Liver (tissue), 9 donors: ENCODE data around the gene ZNF518B. TPM values are rescaled to one million over a fixed set of nuclear protein-coding genes. Genes with fewer than 3 reads are reported as not detected.

Experiments
- DNase-seq: peaks from one replicate; pipeline ENCODE4 v3.0.0-alpha.2; 2017; ENCODE audit warnings: low spot score
- H3K27ac ChIP-seq, 2 donors: one replicate each; pipeline ENCODE4 v1.7.0; 2013; ENCODE audit warnings: inconsistent platforms in 2 of 2, low read length in 2 of 2, control low read depth in 1 of 2, low read depth in 1 of 2, mild to moderate bottlenecking in 1 of 2
- H3K27me3 ChIP-seq, 4 donors: one replicate each; pipeline versions ENCODE4 v1.6.1 to v1.7.0; 2013; ENCODE audit warnings: low read length in 3 of 4, inconsistent platforms in 1 of 4, mild to moderate bottlenecking in 1 of 4, moderate library complexity in 1 of 4; ENCODE audit not compliant: control insufficient read depth in 4 of 4, insufficient read depth in 4 of 4
- H3K36me3 ChIP-seq, 4 donors: one replicate each; pipeline versions ENCODE4 v1.6.1 to v1.7.0; 2013; ENCODE audit warnings: low read length in 3 of 4, mild to moderate bottlenecking in 3 of 4, low read depth in 1 of 4, moderate library complexity in 1 of 4; ENCODE audit not compliant: control insufficient read depth in 4 of 4, insufficient read depth in 3 of 4
- H3K4me1 ChIP-seq, 4 donors: one replicate each; pipeline versions ENCODE4 v1.6.1 to v1.7.0; 2013; ENCODE audit warnings: low read length in 3 of 4, mild to moderate bottlenecking in 3 of 4, moderate library complexity in 1 of 4; ENCODE audit not compliant: control insufficient read depth in 4 of 4, insufficient read depth in 4 of 4
- H3K4me3 ChIP-seq, 3 donors: one replicate each; pipeline versions ENCODE4 v1.6.1 to v1.7.0; 2013; ENCODE audit warnings: low read length in 3 of 3, control low read depth in 1 of 3, low read depth in 1 of 3, mild to moderate bottlenecking in 1 of 3
- H3K9ac ChIP-seq, 2 donors: one replicate each; pipeline ENCODE4 v1.7.0; 2013; ENCODE audit warnings: low read length in 2 of 2, mild to moderate bottlenecking in 2 of 2, moderate library complexity in 2 of 2, control low read depth in 1 of 2, low read depth in 1 of 2
- H3K9me3 ChIP-seq, 4 donors: one replicate each; pipeline versions ENCODE4 v1.6.1 to v1.7.0; 2013; ENCODE audit warnings: low read length in 3 of 4; ENCODE audit not compliant: control insufficient read depth in 4 of 4
- FOXA2 ChIP-seq: IDR thresholded peaks from 2 replicates; pipeline ENCODE4 v1.6.1; 2016; ENCODE audit warnings: antibody characterized with exemption
- GABPA ChIP-seq, 2 donors: IDR thresholded peaks in 1 of 2; conservative IDR thresholded peaks in 1 of 2; 2 replicates each; pipeline ENCODE4 v1.6.1; 2016; ENCODE audit warnings: antibody characterized with exemption in 2 of 2, mild to moderate bottlenecking in 1 of 2, moderate library complexity in 1 of 2
- HNF4G ChIP-seq: IDR thresholded peaks from 2 replicates; pipeline ENCODE4 v1.6.1; 2016; ENCODE audit warnings: antibody characterized with exemption
- RAD21 ChIP-seq, 2 donors: IDR thresholded peaks; 2 replicates each; pipeline ENCODE4 v1.6.1; 2016; ENCODE audit warnings: antibody characterized with exemption in 2 of 2, mild to moderate bottlenecking in 2 of 2
- RXRA ChIP-seq, 2 donors: IDR thresholded peaks; 2 replicates each; pipeline ENCODE4 v1.6.1; 2017 to 2018; ENCODE audit warnings: antibody characterized with exemption in 2 of 2, mild to moderate bottlenecking in 1 of 2
- YY1 ChIP-seq: IDR thresholded peaks from 2 replicates; pipeline ENCODE4 v1.6.1; 2016; ENCODE audit warnings: antibody characterized with exemption, mild to moderate bottlenecking
- WGBS: extraction: QIAGEN DNeasy Blood & Tissue Kit; methylation state at CpG from one replicate; pipeline ENCODE4 v1.1.7; 2013; 5-methylcytosine and 5-hydroxymethylcytosine counted together
- polyA plus RNA-seq, 2 donors: library from polyadenylated mRNA; stranded (reverse) in 1 of 2; unstranded in 1 of 2; fragments of 200-250 nt in 1 of 2; fragments of >200 nt in 1 of 2; fragmentation: Nextera tagmentation in 1 of 2; extraction: Ambion mirVana in 1 of 2; gene quantifications; one replicate each; pipeline versions ENCODE4 v1.2.1 to v1.2.3, GENCODE V29; 2013 to 2015
- total RNA-seq, 2 donors: library from RNA; depleted of rRNA; stranded (reverse); fragments of >200 nt; gene quantifications; one replicate each; pipeline ENCODE4 v1.2.3, GENCODE V29; 2014
- TF ChIP-seq, protein P1 (sequence below): IDR thresholded peaks from 2 replicates; pipeline ENCODE4 v1.6.1; 2016; ENCODE audit warnings: antibody characterized with exemption, mild to moderate bottlenecking
- TF ChIP-seq, protein P2 (sequence below): IDR thresholded peaks from 2 replicates; pipeline ENCODE4 v1.6.1; 2016; ENCODE audit warnings: antibody characterized with exemption
- TF ChIP-seq, protein P3 (sequence below): IDR thresholded peaks from 2 replicates; pipeline ENCODE4 v1.6.1; 2016; ENCODE audit warnings: antibody characterized with exemption
- donor health status: healthy.
- donor health status: healthy.
- donor health status: healthy.
- donor health status: healthy.
- donor health status: healthy.

Gene ZNF518B
- total and polyA plus RNA-seq, 4 donors, result 1.4 to 15.0 (median 6.9) TPM

DNA sequence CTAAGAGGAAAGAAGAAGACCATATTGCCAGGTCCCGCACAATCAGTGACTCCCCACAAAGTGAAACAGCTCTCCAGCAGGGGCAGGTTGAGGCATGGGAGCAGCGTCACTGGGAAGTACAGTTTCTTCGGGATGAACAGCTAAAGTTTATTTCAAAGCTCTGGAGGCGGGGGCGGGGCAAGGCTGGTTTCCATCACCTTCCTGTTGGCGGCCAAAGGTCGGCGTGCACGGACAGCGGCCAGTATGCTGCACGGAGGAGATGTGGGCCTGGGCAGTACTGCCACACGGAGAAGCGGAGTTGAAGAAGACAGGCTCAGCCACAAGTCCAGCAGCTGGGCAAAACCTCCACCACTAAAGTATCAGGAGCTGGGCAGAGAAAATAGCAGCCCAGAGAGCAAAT is 951 bp upstream of the ZNF518B start (continued):
- TF ChIP-seq, protein P1, sequence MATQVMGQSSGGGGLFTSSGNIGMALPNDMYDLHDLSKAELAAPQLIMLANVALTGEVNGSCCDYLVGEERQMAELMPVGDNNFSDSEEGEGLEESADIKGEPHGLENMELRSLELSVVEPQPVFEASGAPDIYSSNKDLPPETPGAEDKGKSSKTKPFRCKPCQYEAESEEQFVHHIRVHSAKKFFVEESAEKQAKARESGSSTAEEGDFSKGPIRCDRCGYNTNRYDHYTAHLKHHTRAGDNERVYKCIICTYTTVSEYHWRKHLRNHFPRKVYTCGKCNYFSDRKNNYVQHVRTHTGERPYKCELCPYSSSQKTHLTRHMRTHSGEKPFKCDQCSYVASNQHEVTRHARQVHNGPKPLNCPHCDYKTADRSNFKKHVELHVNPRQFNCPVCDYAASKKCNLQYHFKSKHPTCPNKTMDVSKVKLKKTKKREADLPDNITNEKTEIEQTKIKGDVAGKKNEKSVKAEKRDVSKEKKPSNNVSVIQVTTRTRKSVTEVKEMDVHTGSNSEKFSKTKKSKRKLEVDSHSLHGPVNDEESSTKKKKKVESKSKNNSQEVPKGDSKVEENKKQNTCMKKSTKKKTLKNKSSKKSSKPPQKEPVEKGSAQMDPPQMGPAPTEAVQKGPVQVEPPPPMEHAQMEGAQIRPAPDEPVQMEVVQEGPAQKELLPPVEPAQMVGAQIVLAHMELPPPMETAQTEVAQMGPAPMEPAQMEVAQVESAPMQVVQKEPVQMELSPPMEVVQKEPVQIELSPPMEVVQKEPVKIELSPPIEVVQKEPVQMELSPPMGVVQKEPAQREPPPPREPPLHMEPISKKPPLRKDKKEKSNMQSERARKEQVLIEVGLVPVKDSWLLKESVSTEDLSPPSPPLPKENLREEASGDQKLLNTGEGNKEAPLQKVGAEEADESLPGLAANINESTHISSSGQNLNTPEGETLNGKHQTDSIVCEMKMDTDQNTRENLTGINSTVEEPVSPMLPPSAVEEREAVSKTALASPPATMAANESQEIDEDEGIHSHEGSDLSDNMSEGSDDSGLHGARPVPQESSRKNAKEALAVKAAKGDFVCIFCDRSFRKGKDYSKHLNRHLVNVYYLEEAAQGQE, result no peak
- TF ChIP-seq RXRA (IDR thresholded peaks at IDR 0.05), result no peak

DNA sequence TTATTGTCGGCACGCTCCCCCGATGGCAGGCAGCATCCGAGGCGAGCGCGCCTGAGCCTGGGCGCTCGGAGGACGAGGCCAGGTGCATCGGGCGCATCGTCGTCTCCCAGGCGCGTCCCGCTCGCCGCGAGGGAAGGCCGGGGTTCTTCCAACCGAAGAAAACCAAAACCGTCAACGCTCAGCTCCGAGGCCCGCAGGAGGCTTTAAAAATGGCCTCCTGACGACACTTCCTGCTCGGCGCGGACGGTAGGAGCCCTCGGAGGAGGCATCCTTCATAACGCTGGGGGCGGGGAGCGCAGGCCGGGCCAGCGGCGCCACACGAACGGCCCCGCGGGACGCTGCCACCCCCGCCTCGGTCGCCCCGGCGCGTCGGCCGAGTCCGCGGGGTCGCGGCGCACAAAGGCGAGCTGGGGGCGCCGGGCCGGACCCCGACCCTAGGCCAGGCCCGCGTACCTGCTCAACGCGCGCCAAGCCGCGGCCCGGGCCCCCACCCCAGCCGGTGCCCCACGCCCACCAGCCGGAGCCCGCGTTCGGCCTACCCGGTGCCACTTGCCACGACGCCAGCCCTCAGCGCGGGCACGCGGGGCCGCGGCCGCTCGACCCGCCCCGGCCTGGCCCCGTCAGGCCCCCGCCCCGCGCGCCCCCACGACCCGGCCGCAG is 501 bp downstream of the ZNF518B start:
- DNase-seq, result peak; percentile 55
- TF ChIP-seq RAD21 (IDR thresholded peaks at IDR 0.05), result no peak
- no peak for TF ChIP-seq HNF4G
- TF ChIP-seq FOXA2, result no peak
- no peak for TF ChIP-seq GABPA (IDR thresholded peaks at IDR 0.05 in 1 of 2, conservative IDR thresholded peaks at IDR 0.05 in 1 of 2)
- TF ChIP-seq YY1, result peak; percentile 66
- TF ChIP-seq, protein P1, result no peak
- TF ChIP-seq, protein P2, sequence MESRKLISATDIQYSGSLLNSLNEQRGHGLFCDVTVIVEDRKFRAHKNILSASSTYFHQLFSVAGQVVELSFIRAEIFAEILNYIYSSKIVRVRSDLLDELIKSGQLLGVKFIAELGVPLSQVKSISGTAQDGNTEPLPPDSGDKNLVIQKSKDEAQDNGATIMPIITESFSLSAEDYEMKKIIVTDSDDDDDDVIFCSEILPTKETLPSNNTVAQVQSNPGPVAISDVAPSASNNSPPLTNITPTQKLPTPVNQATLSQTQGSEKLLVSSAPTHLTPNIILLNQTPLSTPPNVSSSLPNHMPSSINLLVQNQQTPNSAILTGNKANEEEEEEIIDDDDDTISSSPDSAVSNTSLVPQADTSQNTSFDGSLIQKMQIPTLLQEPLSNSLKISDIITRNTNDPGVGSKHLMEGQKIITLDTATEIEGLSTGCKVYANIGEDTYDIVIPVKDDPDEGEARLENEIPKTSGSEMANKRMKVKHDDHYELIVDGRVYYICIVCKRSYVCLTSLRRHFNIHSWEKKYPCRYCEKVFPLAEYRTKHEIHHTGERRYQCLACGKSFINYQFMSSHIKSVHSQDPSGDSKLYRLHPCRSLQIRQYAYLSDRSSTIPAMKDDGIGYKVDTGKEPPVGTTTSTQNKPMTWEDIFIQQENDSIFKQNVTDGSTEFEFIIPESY, result no peak
- peak overlapping the region; percentile 43 to 84 (median 45) for H3K4me3 ChIP-seq
- H3K4me1 ChIP-seq, result peaks cover 2 to 14% (median 8%) of the 10 kb centered on the region in 4 donors
- peaks cover 0 to 7% (median 3%) of the 10 kb centered on the region in 4 donors for H3K36me3 ChIP-seq
- H3K27ac ChIP-seq, result no peak overlapping the region
- 10% methylated on average over 96 of the region's 96 CpGs for WGBS
- H3K9me3 ChIP-seq, result peaks cover 0 to 8% (median under 1%) of the 10 kb centered on the region in 4 donors
- H3K9ac ChIP-seq, result no peak overlapping the region
- H3K27me3 ChIP-seq, result peaks cover 0 to 10% (median 1%) of the 10 kb centered on the region in 4 donors

DNA sequence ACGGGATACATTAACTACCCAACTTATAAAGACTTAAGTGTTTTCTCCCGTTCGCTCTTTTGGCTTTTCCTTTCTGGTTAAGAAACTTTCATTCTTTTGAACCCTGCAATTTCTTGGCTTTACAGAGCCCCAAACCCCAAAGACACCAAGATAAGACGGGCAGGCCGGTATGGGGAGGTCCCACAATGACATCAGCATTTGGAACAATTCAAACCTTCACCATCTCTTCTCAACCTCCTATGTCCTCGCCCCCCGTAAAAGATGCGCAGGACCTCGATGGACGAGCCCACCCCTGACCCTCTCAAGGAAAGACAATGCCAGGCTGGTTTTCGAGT is 999 bp downstream of the ZNF518B start:
- H3K4me3 ChIP-seq, result peak overlapping the region; percentile 4 to 84 (median 45)
- H3K9me3 ChIP-seq, result peaks cover 0 to 4% (median 0%) of the 10 kb centered on the region in 4 donors
- TF ChIP-seq, protein P3, sequence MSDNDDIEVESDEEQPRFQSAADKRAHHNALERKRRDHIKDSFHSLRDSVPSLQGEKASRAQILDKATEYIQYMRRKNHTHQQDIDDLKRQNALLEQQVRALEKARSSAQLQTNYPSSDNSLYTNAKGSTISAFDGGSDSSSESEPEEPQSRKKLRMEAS, result no peak
- H3K27me3 ChIP-seq, result peaks cover 0 to 9% (median 0%) of the 10 kb centered on the region in 4 donors
- no peak overlapping the region for H3K9ac ChIP-seq
- no peak for DNase-seq
- peaks cover 0 to 11% (median 6%) of the 10 kb centered on the region in 4 donors for H3K4me1 ChIP-seq
- H3K36me3 ChIP-seq, result peaks cover 0 to 7% (median 3%) of the 10 kb centered on the region in 4 donors
- no peak overlapping the region for H3K27ac ChIP-seq
- WGBS, result 55% methylated on average over 11 of the region's 11 CpGs
